Left lung (tissue), 10 donors: ENCODE data around the gene ZNF277. TPM values are rescaled to one million over a fixed set of nuclear protein-coding genes. Genes with fewer than 3 reads are reported as not detected.

Experiments
- ATAC-seq: fragments of 200-7000 bp; cut with Tn5 transposase; one replicate; pipeline ENCODE4 v1.9.1; 2020; ENCODE audit warnings: moderate library complexity
- DNase-seq, 4 donors: peaks; one replicate each; pipeline ENCODE4 v3.0.0-alpha.2; 2013 to 2020
- H3K27ac ChIP-seq, 2 donors: fragments of 200-600 bp; sonication (generic) in 1 of 2; one replicate each; pipeline versions ENCODE4 v1.5.0 to v1.8.0; 2020 to 2021
- H3K27me3 ChIP-seq, 2 donors: fragments of 200-600 bp; sonication (generic) in 1 of 2; one replicate each; pipeline versions ENCODE4 v1.5.0 to v1.8.0; 2020 to 2021
- H3K36me3 ChIP-seq, 2 donors: fragments of 200-600 bp; sonication (generic) in 1 of 2; one replicate each; pipeline versions ENCODE4 v1.5.0 to v1.8.0; 2020 to 2021
- H3K4me1 ChIP-seq, 2 donors: fragments of 200-600 bp; one replicate each; pipeline ENCODE4 v1.8.0; 2021
- H3K4me3 ChIP-seq, 2 donors: fragments of 200-600 bp; sonication (generic) in 1 of 2; one replicate each; pipeline versions ENCODE4 v1.5.0 to v1.8.0; 2020 to 2021; ENCODE audit warnings: mild to moderate bottlenecking in 1 of 2
- H3K9me3 ChIP-seq, 2 donors: fragments of 200-600 bp; sonication (generic) in 1 of 2; one replicate each; pipeline versions ENCODE4 v1.5.0 to v1.8.0; 2020 to 2021
- intact Hi-C, 2 donors: fragments of 100-400 bp; cut with DNase I; formaldehyde crosslinking; loops; one replicate each; pipeline versions ENCODE4 v1.11.2 to v1.14.2; 2022
- polyA plus RNA-seq, 6 donors: library from polyadenylated mRNA; unstranded; fragments of 120-200 nt; gene quantifications; one replicate each; pipeline ENCODE4 v1.2.1, GENCODE V29; 2013; ENCODE audit not compliant: insufficient read length in 6 of 6
- total RNA-seq, 2 donors: library from RNA; stranded (reverse); fragmentation: NEBNext Ultra II Directional; extraction: Animal tissue kit (Norgen Biotek cat#: 25700); gene quantifications; one replicate each; pipeline ENCODE4 v1.2.1, GENCODE V29; 2021
- TF ChIP-seq, protein P1 (sequence below), 2 donors: fragments of 200-600 bp; sonication (generic) in 1 of 2; IDR thresholded peaks; one replicate each; pipeline versions ENCODE4 v1.5.0 to v1.8.0; 2021; ENCODE audit warnings: antibody characterized with exemption in 2 of 2
- donor health status: DM: no; HTN: yes; CAD: no.
- donor health status: DM: no; HTN: no; CAD: no.

The ZNF277 gene
- total and polyA plus RNA-seq, 8 donors: 19.8 to 41.0 (median 34.5) TPM

DNA sequence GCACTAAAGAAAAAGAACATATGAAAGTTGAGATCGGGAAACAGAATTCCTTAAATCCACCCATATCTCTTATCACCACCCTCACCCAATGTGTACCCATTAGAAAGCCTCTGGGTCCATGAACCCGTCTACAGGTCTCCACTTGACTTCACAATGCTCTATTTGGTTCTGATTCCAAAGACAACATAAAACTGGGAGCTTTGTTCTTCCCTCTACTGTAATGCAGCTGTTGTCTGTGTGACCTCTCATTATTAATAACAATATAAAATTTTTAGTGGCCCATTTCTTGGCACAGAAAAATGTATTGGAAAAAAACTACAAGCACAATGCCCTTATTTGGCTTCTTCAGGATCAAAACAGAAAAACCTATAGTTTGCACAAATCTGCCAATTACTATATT, 30.3 kb upstream of the ZNF277 start:
- ATAC-seq (no peak), DNase-seq (no peak)
- Histone ChIP-seq H3K9me3 (no peaks in the 10 kb centered on the region), H3K27ac (no peak overlapping the region), H3K36me3 (no peaks in the 10 kb centered on the region), H3K4me1 (peaks cover 0 to 11% of the 10 kb centered on the region in 2 donors), H3K4me3 (no peak overlapping the region), H3K27me3 (no peaks in the 10 kb centered on the region)
- TF ChIP-seq, protein P1, sequence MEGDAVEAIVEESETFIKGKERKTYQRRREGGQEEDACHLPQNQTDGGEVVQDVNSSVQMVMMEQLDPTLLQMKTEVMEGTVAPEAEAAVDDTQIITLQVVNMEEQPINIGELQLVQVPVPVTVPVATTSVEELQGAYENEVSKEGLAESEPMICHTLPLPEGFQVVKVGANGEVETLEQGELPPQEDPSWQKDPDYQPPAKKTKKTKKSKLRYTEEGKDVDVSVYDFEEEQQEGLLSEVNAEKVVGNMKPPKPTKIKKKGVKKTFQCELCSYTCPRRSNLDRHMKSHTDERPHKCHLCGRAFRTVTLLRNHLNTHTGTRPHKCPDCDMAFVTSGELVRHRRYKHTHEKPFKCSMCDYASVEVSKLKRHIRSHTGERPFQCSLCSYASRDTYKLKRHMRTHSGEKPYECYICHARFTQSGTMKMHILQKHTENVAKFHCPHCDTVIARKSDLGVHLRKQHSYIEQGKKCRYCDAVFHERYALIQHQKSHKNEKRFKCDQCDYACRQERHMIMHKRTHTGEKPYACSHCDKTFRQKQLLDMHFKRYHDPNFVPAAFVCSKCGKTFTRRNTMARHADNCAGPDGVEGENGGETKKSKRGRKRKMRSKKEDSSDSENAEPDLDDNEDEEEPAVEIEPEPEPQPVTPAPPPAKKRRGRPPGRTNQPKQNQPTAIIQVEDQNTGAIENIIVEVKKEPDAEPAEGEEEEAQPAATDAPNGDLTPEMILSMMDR (IDR thresholded peaks at IDR 0.05): no peak
- intact Hi-C loops: no loop called here

DNA sequence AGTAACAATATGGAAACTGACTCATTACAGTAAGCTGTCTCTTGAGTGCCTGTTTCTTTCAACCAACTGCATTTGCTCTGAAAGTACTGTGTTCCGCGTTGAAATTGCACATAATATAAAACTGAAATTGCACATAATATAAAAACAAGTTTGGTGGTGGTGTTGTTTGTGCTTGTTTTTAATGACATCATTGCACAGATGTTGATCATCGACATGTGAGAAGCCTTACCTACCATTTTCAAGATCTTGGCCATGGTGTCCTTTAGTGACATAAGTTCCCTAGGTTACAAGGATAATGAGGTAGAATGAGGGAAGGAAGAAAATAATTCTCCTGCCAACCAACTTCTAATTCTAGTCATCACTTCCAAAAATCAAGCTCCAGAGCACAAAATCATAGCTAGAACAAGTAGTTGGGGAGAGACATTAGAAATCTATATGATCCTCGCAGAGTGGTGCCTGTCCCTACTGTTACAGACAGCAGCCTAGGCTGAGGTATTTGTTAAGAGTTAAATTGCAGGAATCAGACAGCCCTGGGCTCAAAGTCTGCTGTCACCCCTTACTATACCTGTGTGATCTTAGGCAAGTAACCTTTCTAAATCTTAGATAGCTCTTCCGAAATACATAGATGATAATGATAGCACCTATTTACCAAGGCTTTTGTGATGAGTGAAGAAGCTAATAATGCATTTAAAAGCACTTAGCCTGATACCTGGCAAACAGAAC, 29.6 kb upstream of the ZNF277 start:
- Histone ChIP-seq H3K9me3 (no peaks in the 10 kb centered on the region), H3K4me3 (no peak overlapping the region), H3K27me3 (no peaks in the 10 kb centered on the region), H3K4me1 (peaks cover 0 to 11% of the 10 kb centered on the region in 2 donors), H3K36me3 (no peaks in the 10 kb centered on the region), H3K27ac (no peak overlapping the region)
- TF ChIP-seq, protein P1 (IDR thresholded peaks at IDR 0.05): no peak
- DNase-seq (no peak), ATAC-seq (no peak)
- intact Hi-C loops: no loop called here

DNA sequence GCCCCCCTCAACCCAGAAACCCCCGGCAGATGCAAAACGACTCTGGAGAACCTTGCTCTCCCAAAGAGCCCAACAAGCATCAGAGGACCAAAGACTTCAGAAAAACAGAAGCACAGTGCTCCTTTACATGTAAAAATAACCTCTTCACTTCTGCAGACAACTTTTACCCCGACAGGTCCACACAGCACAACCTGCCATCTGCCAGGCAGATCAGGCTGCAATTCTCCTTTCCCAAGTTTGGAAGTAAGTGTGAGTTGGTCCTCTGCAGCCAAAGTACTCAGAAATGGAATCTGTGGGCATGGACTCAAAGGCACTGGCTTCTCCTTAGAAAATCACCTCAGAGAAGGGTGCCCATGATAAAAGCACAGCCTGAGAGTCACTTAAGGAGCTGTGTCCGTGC, 26.3 kb upstream of the ZNF277 start:
- DNase-seq (no peak), ATAC-seq (no peak)
- H3K27ac ChIP-seq: no peak overlapping the region
- TF ChIP-seq, protein P1 (IDR thresholded peaks at IDR 0.05): no peak
- intact Hi-C loops: no loop called here
- no peaks in the 10 kb centered on the region for H3K27me3 ChIP-seq
- H3K4me1 ChIP-seq: peaks cover 0 to 26% of the 10 kb centered on the region in 2 donors
- H3K36me3 ChIP-seq: no peaks in the 10 kb centered on the region
- no peaks in the 10 kb centered on the region for H3K9me3 ChIP-seq
- no peak overlapping the region for H3K4me3 ChIP-seq

DNA sequence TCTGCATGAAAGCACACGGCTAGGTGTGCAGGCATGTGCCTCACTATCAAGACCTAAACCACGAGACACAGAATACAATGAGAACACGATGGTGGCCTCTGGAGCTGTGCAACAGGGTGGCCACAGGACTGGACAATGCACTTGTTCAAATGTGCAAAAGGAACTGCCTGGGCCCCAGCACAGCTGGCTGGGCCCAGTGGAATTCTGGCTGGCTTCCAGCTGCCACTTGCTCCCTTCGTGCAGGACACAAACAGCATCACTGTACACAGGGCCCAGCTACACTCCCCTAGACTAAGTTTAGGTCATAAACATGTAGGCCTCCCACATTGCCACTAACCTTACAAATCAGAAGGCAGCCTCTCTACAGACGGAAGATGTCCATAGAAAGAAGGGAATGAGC, 23.7 kb upstream of the ZNF277 start:
- no peak for DNase-seq
- no peak for ATAC-seq
- no peaks in the 10 kb centered on the region for H3K9me3 ChIP-seq
- no peaks in the 10 kb centered on the region for H3K27me3 ChIP-seq
- no peaks in the 10 kb centered on the region for H3K36me3 ChIP-seq
- no peak overlapping the region for H3K27ac ChIP-seq
- intact Hi-C loops: no loop called here
- peaks cover 3 to 26% of the 10 kb centered on the region in 2 donors for H3K4me1 ChIP-seq
- H3K4me3 ChIP-seq: no peak overlapping the region
- TF ChIP-seq, protein P1 (IDR thresholded peaks at IDR 0.05): no peak

DNA sequence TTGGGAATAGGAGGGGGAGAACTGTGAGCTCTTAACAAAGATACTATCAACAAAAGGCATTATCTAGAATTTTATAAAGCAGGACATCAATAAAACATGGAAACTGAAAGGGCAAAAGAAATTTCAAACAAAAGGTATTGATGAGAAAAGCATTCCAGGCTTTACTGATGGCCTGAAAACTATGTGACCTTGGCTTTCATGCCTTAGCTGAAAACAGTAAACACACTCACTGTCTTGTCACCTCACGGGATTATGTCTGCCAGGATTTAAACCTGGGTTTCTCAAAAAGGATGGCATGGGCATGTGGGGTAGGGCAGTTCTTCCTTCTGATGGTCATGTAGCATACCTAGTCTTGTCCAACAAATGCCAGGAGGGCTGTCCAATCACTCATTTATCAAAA, 23.2 kb upstream of the ZNF277 start:
- Histone ChIP-seq H3K36me3 (no peaks in the 10 kb centered on the region), H3K27ac (no peak overlapping the region), H3K4me3 (no peak overlapping the region), H3K27me3 (no peaks in the 10 kb centered on the region), H3K9me3 (no peaks in the 10 kb centered on the region), H3K4me1 (peaks cover 3 to 26% of the 10 kb centered on the region in 2 donors)
- DNase-seq (no peak), ATAC-seq (no peak)
- TF ChIP-seq, protein P1 (IDR thresholded peaks at IDR 0.05): no peak
- intact Hi-C loops: no loop called here
